Endothelial cell of hepatic sinusoid (primary cell): ENCODE results near the gene SORBS2.

Experiments
- in situ Hi-C: cut with HindIII; loops from 2 replicates; pipeline ENCODE4 v1.10.0; 2017; ENCODE audit warnings: low sequenced_read_pairs

The SORBS2 gene

GRCh38 chr4:185541251-185541727 is 270.7 kb downstream of the SORBS2 start:
- in situ Hi-C loops = no loop called here

- in situ Hi-C loops = no loop called here
These were observed 271.4 kb downstream of the SORBS2 start for GRCh38 chr4:185540487-185541120.

DNA sequence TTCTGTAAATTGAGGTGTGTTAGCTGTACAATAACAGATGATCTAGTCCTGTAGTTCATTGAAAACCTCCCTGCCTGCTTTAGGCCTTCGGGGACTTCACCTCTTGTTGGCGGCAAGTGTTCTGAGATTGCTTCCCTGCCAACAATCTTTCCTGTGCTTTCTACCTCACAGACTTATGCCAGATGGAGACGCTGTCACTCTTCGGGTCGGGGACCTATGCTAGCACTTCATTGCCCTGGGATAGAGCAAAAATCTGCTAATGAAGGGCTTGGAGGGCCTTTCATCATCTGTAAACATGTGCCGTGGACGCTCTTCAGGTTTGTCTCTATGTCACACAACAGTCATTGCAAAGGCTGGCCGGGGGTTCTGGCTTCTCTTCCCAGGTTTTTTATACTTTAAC is 272.0 kb downstream of the SORBS2 start:
- in situ Hi-C loops = no loop called here

- in situ Hi-C loops = no loop called here
These were observed 273.2 kb downstream of the SORBS2 start for GRCh38 chr4:185538806-185539205.

GRCh38 chr4:185536411-185536709 is 275.6 kb downstream of the SORBS2 start:
- in situ Hi-C loops = no loop called here

- in situ Hi-C loops = no loop called here
These were observed 276.2 kb downstream of the SORBS2 start for GRCh38 chr4:185535612-185536410.
